Esophagus (tissue), 2 donors: ENCODE data around the gene KLC1. TPM values are rescaled to one million over a fixed set of nuclear protein-coding genes. Genes with fewer than 3 reads are reported as not detected.

Experiments used
- H3K27ac ChIP-seq, 2 donors: one replicate each; pipeline ENCODE4 v1.5.1; 2013; ENCODE audit warnings: low read depth in 2 of 2, mild to moderate bottlenecking in 2 of 2, inconsistent platforms in 1 of 2, low read length in 1 of 2, moderate library complexity in 1 of 2
- H3K27me3 ChIP-seq, 2 donors: one replicate each; pipeline ENCODE4 v1.6.1; 2013; ENCODE audit warnings: low read length in 2 of 2, control low read depth in 1 of 2, mild to moderate bottlenecking in 1 of 2; ENCODE audit not compliant: insufficient read depth in 2 of 2, control insufficient read depth in 1 of 2
- H3K36me3 ChIP-seq, 2 donors: one replicate each; pipeline ENCODE4 v1.6.1; 2013; ENCODE audit warnings: low read length in 1 of 2; ENCODE audit not compliant: control insufficient read depth in 2 of 2, insufficient read depth in 2 of 2
- H3K4me1 ChIP-seq, 2 donors: one replicate each; pipeline ENCODE4 v1.6.1; 2013; ENCODE audit warnings: low read length in 1 of 2; ENCODE audit not compliant: control insufficient read depth in 2 of 2, insufficient read depth in 2 of 2
- H3K4me3 ChIP-seq, 2 donors: one replicate each; pipeline ENCODE4 v1.5.1; 2013; ENCODE audit warnings: low read length in 2 of 2, mild to moderate bottlenecking in 2 of 2, low read depth in 1 of 2, moderate library complexity in 1 of 2
- H3K9me3 ChIP-seq, 2 donors: one replicate each; pipeline ENCODE4 v1.6.1; 2013; ENCODE audit warnings: mild to moderate bottlenecking in 2 of 2, low read depth in 1 of 2, low read length in 1 of 2, moderate library complexity in 1 of 2; ENCODE audit not compliant: control insufficient read depth in 2 of 2, insufficient read depth in 1 of 2
- WGBS, 2 donors: extraction: QIAGEN DNeasy Blood & Tissue Kit; methylation state at CpG; one replicate each; pipeline ENCODE4 v1.1.7; 2013; 5-methylcytosine and 5-hydroxymethylcytosine counted together
- polyA plus RNA-seq, 2 donors: library from polyadenylated mRNA; stranded (reverse); fragments of 200-250 nt; gene quantifications; one replicate each; pipeline ENCODE4 v1.2.3, GENCODE V29; 2013
- donor health status: healthy with polysubstance abuse.
- donor health status: Bipolar disorder and iron deficiency.

The KLC1 gene
- polyA plus RNA-seq, 2 donors, result 69.8 to 102 TPM

DNA sequence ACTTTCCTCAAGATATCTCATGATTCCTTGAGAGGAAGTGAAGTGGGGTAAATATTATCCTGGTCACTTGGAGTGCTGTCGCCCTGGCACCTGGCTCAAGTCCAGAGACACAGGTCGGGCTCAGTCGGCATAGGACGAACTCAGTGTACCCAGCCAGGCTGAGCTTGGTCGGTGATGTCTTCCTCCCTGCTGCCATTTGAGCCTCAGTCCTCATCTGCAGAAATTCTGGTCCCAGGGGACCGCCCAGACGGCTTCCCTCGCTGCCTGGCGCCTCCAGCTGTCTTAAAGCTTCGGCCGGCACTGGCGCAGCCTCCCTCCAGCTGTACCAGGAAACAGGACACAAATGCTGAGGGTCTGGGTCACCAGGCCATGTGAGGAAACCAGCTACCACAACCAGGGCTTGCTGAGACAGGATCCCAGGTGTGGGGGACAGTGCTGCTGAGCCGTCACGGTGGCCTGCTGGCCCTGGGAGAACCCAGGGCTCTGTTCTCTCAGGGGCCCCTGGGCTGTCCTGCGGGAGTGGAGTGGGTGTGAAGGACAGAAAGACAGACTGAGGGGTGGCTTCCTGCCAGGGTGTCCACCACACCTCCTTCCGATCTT lies 5.0 kb upstream of the KLC1 start:
- H3K27ac ChIP-seq, result peak overlapping the region in 1 of 2 donors; percentile 56
- no peak overlapping the region for H3K4me3 ChIP-seq
- H3K27me3 ChIP-seq, result no peaks in the 10 kb centered on the region
- no peaks in the 10 kb centered on the region for H3K9me3 ChIP-seq
- whole genome bisulfite sequencing, 2 donors, result 65 to 69% methylated on average over 16 of the region's 16 CpGs
- H3K36me3 ChIP-seq, result no peaks in the 10 kb centered on the region
- peaks cover 0 to 12% of the 10 kb centered on the region in 2 donors for H3K4me1 ChIP-seq

DNA sequence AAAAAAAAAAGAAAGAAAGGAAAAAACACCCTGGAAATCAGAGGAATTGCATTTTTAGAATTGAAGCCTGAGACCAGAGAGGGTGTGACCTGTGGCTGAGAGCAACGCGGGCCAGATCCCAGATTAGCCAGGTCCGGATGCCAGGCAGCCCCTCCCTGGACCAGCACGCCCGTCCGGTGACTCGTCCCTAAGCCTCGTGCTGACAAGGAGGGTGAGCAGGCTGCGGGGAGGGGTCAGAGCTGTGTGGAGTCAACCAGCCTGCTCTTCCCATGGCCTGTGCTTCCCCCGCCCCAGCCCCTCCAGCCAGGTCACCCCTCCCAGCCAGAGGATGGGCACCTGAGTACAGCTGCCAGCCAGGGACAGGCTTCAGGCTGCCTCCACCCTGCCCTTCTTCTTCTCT lies 4.2 kb upstream of the KLC1 start:
- H3K4me3 ChIP-seq, result no peak overlapping the region
- H3K27me3 ChIP-seq, result no peaks in the 10 kb centered on the region
- peaks cover 0 to 12% of the 10 kb centered on the region in 2 donors for H3K4me1 ChIP-seq
- H3K9me3 ChIP-seq, result no peaks in the 10 kb centered on the region
- peak overlapping the region; percentile 50 to 53 for H3K27ac ChIP-seq
- WGBS, 2 donors, result 10 to 30% methylated on average over 10 of the region's 10 CpGs
- H3K36me3 ChIP-seq, result no peaks in the 10 kb centered on the region

DNA sequence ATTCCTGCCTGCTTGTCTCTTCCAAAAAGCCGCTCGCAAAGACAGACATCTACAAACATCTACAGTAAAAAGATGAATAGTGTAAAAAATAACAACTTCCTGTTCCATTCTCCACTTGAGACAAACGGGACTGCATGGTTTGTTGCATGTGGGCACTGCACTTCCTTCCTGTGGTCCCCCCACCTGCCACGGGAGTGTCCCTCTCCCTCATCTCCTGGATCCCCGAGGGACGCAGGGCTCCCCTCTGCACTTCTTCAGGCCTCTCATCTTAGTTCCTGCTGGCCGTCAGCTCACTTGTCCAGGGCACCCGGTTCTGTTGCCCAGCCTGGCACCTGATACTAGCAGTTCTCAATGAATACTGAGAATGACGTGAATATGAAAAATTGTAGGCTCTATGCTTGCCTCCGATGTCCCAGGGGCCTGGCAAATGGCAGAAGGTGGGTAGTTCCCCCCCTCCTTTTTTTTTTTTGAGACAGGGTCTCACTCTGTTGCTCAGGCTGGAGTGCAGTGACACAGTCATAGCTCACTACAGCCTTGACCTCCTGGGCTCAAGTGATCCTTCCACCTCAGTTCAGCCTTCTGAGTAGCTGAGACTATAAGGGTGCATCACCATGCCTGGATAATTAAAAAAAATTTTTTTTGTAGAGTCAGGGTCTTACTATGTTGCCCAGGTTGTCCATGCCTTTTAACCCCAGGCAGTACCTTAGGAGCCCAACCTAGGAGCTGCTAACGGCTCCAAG lies 3.5 kb upstream of the KLC1 start:
- Histone ChIP-seq H3K4me1 (peaks cover 0 to 12% of the 10 kb centered on the region in 2 donors), H3K27me3 (no peaks in the 10 kb centered on the region), H3K4me3 (no peak overlapping the region), H3K27ac (peak overlapping the region; percentile 50 to 53), H3K9me3 (no peaks in the 10 kb centered on the region), H3K36me3 (no peaks in the 10 kb centered on the region)
- WGBS, 2 donors, result 43 to 52% methylated on average over 11 of the region's 11 CpGs

DNA sequence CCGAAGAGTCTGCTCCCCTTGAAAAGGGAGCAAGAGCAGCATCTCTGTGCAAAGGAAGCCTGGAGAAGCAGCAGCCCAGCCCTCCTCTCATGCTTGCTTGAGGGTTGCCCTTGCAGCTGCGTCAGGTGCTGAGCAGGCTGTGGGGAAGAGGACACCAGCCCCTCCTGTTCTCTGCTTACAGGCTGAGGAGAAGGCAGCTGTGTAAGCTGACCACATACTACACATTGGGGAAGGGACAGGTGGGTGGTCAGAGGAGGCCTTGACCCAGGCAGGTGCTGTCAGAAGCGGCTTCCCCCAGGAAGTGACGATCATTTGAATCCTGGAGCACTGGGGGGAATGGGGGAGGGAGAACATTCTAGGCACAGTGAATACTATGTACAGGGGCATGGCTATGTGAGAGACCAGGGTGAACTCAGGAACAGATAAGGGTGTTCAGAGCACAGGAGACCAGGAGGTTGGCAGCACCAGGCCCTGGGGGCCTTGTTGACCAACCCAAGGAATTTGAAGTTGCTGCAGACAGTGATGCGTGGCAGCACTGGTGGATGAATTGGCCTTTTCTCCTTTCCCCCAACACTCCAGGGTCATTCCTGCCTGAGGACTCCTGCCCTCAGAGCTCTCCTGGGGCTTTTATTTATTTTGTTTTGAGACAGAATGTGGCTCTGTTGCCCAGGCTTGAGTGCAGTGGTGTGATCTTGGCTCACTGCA lies 2.7 kb upstream of the KLC1 start:
- no peaks in the 10 kb centered on the region for H3K9me3 ChIP-seq
- H3K27ac ChIP-seq, result peak overlapping the region in 1 of 2 donors; percentile 9
- H3K27me3 ChIP-seq, result no peaks in the 10 kb centered on the region
- no peak overlapping the region for H3K4me3 ChIP-seq
- H3K4me1 ChIP-seq, result peaks cover 0 to 15% of the 10 kb centered on the region in 2 donors
- 83 to 91% methylated on average over 5 of the region's 5 CpGs for whole genome bisulfite sequencing, 2 donors
- H3K36me3 ChIP-seq, result no peaks in the 10 kb centered on the region

DNA sequence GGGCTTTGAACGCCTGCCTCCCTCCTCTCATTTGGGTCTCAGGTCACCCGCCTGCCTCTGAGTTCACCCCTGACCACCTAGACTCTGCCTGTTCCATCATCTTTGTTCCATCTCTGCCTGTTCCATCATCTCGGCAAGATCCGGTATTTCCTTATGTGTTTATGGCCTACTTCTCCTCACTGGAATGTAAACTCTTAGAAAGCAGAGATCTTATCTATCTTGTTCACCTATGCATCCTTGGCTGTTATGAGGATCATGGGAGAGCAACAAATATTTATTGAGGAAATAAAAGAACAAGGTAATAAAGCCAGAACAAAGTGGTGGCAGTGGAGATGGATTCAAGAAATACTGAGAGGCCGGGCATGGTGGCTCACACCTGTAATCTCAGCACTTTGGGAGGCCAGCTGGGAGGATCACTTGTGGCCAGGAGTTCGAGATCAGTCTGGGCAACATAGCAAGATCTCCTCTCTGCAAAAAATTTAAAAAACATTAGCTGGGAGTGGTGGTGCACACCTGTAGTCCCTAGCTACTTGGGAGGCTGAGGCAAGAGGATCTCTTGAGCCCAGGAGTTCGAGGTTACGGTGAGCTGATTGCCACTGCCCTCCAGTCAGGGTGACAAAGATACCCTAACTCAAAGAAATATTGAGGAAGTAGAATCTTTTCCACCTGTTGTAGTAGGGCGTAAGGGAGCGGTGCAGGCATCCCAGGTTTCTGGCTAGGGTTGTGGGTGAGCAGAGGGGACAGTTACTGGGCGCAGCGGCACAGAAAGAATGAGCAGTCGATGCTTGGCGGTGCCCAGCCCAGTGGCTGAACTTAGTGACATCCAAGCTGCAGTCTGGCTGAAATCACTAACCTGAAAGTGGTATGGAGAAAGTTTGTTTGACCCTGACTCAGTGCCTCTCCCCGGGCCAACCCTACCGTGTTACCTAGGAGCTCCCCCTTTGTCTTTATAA lies 1.7 kb upstream of the KLC1 start:
- Histone ChIP-seq H3K4me3 (no peak overlapping the region), H3K27ac (peak overlapping the region; percentile 90 to 95), H3K27me3 (no peaks in the 10 kb centered on the region), H3K36me3 (peaks cover 0 to 2% of the 10 kb centered on the region in 2 donors), H3K9me3 (no peaks in the 10 kb centered on the region), H3K4me1 (peaks cover 0 to 15% of the 10 kb centered on the region in 2 donors)
- 84 to 86% methylated on average over 16 of the region's 16 CpGs for WGBS, 2 donors

DNA sequence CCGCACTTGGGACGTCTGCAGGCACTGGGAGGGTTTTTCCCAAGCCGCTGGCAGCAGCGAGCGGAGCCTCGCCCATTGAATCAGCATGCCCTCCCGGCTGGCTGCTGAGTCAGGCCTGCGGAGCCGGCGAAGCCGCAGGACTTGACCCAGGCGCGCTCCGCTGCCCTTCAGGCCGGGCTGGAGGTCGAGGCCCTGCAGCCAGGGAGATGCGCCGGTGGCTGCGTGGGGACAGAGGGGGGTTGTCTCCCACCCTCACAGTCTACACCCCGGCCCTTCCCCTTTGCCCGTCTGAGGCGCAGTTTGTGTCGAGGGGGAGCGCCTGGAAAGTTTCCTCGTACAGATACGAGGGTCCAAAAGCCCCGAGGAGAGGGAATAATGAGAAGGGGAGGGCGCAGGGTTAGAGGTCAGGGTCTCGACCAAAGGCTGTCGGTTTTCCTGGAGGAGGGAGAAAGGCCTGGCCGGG lies 759 bp upstream of the KLC1 start:
- H3K9me3 ChIP-seq, result no peaks in the 10 kb centered on the region
- 4 to 6% methylated on average over 29 to 31 of the region's 31 CpGs for WGBS, 2 donors
- H3K27me3 ChIP-seq, result no peaks in the 10 kb centered on the region
- peaks cover 0 to 2% of the 10 kb centered on the region in 2 donors for H3K36me3 ChIP-seq
- peak overlapping the region; percentile 89 to 99 for H3K4me3 ChIP-seq
- peaks cover 0 to 17% of the 10 kb centered on the region in 2 donors for H3K4me1 ChIP-seq
- H3K27ac ChIP-seq, result peak overlapping the region; percentile 90 to 95

DNA sequence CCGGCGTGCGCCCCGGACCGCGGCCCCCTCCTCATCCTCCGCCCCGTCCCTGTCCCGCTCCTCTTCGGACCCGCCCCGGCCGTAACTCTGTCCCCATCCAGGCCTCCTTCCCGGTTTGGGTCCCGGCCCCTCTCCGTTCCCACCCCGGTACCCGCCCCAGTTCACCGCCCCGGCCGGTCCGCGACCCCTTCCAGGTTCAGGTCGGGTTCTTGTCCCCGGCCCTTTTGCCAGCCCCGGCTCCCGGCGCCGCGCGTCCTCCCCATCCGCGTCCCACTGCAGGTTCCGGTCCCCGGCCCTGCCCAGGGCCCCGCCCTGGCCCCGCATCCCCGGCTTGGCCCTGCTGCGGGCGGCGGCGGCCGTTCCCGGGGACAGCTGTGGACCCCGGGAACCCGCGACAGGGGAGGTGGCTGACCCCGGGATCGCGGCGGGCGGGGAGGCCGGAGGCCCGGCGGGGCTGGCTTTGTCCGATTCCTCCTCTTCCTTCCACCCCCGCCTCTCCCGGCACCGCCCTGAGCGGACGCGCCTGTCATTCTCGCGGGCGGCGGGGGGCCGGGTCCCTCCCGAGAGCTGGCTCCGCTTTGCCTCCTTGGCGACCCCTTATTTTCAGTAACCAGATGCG lies 601 bp downstream of the KLC1 start:
- no peaks in the 10 kb centered on the region for H3K27me3 ChIP-seq
- peaks cover 0 to 12% of the 10 kb centered on the region in 2 donors for H3K4me1 ChIP-seq
- H3K4me3 ChIP-seq, result peak overlapping the region; percentile 89 to 99
- H3K9me3 ChIP-seq, result no peaks in the 10 kb centered on the region
- whole genome bisulfite sequencing, 2 donors, result 0 to 1% methylated on average over 55 to 71 of the region's 71 CpGs
- peaks cover 0 to 2% of the 10 kb centered on the region in 2 donors for H3K36me3 ChIP-seq
- H3K27ac ChIP-seq, result peak overlapping the region; percentile 90 to 95

DNA sequence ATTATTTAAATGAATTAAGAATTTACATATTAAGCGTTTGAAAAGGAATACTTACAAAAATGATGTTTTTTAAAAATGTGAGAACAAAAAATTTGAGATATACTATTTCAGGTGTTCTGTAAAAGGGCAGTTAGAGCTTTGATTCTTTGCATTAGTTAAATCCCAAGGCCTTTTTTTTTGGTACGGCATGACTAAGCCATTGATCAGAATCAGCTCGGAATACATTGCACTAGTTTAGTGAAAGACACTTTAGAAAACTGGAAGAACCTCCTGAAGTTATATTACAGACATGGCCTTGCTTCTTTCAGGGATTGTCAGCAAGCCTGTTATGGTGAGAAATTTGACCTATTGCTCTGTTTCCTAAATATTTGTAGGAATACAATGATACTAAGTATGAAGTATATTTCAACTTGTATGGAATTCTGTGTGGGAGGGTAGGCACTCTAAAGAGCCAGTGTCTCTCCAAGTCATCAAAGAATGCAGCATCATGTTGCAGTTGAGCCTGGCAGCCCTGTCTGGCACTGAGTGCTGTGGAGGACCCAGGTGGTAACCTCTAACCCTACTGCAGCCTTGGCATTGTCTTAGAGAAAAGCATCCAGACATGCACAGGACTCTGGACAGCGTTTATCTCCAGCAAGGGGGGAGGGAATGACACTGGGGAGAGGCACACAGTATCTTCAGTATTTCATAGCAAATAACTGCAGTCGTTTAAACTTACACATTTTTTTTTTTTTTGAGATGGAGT lies 1.5 kb downstream of the KLC1 start:
- Histone ChIP-seq H3K27ac (peak overlapping the region in 1 of 2 donors; percentile 28), H3K4me3 (peak overlapping the region in 1 of 2 donors; percentile 89)
- 18 to 27% methylated on average over 5 of the region's 5 CpGs for WGBS, 2 donors

More for the DNA sequence above, 1.5 kb downstream of the KLC1 start:
- Histone ChIP-seq H3K27me3 (no peaks in the 10 kb centered on the region), H3K36me3 (peaks cover 0 to 2% of the 10 kb centered on the region in 2 donors), H3K4me1 (peaks cover 0 to 10% of the 10 kb centered on the region in 2 donors), H3K9me3 (no peaks in the 10 kb centered on the region)
